Thyroid gland (tissue), 4 donors: ENCODE results near the gene FANCG.

ENCODE experiments used
- POLR2A ChIP-seq, 2 donors: fragments of 450-650 bp; IDR thresholded peaks; one replicate each; pipeline ENCODE4 v1.6.1; 2017; ENCODE audit warnings: antibody characterized with exemption in 2 of 2, mild to moderate bottlenecking in 2 of 2, moderate library complexity in 1 of 2
- TF ChIP-seq, protein P1 (sequence below), 6 experiments: fragments of 200-600 bp in 3 of 6; fragments of 450-650 bp in 3 of 6; sonication (generic) in 3 of 6; IDR thresholded peaks; one replicate each; pipeline ENCODE4 v1.5.1; 2016 to 2019; ENCODE audit warnings: antibody characterized with exemption in 6 of 6, mild to moderate bottlenecking in 2 of 6, inconsistent platforms in 1 of 6, moderate library complexity in 1 of 6

GRCh38 chr9:35116539-35116897, 36.8 kb upstream of the FANCG start:
- no peak for TF ChIP-seq POLR2A (IDR thresholded peaks at IDR 0.05)
- TF ChIP-seq, protein P1, sequence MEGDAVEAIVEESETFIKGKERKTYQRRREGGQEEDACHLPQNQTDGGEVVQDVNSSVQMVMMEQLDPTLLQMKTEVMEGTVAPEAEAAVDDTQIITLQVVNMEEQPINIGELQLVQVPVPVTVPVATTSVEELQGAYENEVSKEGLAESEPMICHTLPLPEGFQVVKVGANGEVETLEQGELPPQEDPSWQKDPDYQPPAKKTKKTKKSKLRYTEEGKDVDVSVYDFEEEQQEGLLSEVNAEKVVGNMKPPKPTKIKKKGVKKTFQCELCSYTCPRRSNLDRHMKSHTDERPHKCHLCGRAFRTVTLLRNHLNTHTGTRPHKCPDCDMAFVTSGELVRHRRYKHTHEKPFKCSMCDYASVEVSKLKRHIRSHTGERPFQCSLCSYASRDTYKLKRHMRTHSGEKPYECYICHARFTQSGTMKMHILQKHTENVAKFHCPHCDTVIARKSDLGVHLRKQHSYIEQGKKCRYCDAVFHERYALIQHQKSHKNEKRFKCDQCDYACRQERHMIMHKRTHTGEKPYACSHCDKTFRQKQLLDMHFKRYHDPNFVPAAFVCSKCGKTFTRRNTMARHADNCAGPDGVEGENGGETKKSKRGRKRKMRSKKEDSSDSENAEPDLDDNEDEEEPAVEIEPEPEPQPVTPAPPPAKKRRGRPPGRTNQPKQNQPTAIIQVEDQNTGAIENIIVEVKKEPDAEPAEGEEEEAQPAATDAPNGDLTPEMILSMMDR (IDR thresholded peaks at IDR 0.05), result no peak
